A204.1 (cell line): ENCODE measurements around the gene FURIN.
"Not testable (repeated sequence)": the region's sequence is repeated elsewhere in the genome, so short reads cannot be mapped to it uniquely, and the experiment has no call there.

Source experiments
- FAIRE-seq: peaks from 2 replicates; lab custom pipeline; 2012; peaks lifted over from hg19 to GRCh38; lab: Jason Lieb, UNC

Gene FURIN

DNA sequence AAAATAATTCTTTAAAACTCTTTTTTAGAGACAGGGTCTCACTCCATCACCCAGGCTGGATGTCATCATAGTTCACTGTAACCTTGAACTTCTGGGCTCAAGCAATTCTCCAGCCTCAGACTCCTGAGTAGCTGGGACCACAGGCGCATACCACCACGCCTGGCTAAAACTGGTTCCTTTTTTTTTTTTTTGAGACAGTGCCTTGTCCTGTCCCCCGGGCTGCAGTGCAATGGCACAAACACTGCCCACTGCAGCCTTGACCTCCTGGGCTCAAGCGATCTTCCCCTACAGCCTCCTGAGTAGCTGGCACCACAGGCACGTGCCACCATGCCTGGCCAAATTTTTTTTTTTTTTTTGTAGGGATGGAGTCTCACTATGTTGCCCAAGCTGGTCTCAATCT lies 23.7 kb upstream of the FURIN start:
- no peak for FAIRE-seq

DNA sequence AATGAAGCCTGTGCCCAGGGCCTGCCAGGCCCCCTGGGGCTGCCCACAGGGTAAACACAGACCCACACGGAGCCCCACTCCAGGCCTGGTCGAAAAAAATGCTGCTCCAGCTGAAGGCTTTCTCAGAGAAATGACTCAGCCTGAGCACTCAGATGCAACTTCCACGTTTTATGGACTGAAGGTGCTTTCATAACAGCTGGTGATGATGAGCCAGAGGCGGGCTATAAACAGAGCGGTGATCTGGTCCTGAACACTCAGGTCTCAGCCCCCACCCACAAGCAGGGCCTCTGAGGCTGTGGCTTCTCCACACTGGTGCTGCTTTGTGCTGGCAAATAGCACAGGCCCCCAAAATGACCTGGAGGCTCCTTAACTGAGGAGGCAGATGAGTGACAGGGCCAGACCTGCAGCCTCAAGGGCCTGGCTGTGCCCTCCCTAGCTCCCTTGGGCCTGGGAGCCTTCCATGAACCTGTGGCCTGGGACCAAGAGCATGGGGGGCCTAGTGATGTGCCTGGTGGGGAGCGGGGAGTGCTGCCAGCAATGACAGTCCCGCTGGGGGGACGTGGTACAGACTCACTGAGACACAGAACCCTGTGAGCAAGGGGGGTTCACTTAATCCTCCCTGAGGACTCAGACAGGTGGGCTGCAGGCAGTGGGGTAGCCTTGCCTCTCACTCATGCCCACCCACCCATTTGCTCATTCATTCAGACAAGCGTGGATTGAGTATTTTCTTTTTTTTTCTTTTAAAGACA lies 23.0 kb upstream of the FURIN start:
- FAIRE-seq, result no peak

DNA sequence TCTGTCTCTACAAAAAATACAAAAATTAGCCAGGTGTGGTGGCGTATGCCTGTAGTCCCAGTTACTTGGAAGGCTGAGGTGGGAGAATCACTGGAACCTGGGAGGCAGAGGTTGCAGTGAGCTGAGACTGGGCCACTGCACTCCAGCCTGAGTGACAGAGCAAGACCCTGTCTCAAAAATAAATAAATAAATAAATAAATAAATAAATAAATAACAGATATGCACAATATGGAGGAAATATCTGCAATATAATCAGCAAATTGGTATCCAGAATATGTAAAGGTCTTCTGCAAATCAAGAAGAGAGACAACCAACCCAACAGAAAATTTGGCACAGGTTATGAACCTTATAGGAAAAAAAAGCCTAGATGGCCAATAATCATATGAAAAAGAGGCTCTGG lies 19.0 kb upstream of the FURIN start:
- not testable (repeated sequence) for FAIRE-seq

DNA sequence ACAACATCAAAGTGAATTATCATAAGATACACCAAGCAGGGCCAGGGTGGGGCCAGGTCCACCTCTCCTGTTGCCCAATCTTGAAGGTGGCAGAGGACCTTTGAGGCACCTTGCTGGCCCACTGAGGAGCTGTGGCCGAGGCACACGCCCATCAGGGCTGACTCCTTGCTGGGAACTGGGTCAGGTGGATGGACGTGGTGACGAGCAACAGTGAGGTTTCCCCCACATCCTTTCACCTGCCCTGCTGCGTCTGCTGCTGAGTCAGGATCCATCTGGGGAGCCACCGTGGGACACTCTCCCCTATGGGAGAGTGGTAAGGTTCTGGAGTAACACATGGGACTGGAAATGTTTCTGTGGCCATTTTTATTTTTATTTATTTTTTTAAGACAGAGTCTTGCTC lies 17.3 kb upstream of the FURIN start:
- FAIRE-seq, result no peak

DNA sequence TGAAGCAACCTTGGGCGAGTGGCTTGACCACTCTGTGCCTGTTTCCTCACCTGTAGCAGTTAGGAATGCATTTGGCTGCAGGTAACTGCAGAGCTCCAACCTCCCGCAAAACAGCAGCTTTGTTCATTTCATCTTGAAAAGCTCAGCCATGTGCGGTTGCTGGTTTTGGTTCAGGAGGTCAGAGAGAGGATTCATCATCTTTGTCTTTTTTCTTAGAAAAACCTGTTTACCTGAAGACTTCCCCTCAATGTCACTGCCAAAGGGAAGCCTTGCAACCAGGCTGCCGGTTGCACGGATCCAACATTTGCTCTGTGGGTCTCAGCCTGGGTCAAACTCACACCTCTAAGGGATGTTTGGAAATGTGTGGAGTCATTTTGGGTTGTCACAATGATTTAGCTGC lies 16.4 kb upstream of the FURIN start:
- FAIRE-seq, result no peak

DNA sequence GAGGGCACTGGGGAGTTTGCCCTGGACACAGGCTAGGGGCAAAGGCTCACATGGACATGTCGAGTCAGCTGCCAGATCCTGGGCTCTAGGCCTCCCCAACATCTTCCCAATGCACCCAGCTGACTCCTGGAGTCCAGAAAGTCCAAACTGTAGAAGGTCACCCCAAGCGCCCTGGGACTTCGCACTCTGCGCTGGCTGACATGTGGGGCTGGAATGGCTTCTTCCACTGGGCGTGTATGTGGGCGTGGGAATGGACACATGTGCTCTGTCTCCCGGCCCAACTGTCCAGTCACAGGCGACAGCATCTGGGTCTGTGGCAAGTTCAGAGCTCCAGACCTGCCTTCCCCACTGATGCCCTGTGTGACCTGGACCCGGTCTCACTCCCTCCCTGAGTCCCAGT lies 13.2 kb upstream of the FURIN start:
- FAIRE-seq, result no peak

DNA sequence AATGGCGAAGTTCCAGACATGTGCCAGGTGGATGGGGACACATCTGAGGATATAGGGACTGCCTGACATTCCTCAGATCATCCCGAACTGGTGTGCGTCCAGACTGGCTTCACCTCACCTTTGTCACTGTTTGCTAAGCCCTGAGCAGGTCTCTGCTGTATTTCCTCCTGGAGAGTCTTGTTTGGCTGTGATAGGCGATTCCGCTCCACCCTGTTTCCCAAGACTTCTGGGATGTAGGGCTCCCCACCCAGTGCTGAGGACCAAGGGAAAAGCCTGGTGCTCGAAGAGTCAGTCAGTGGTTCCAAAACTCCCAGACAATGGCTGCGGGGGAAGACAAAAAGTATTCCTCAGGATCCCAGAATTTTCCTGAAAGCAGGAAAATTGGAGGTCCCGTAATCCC lies 11.1 kb upstream of the FURIN start:
- no peak for FAIRE-seq

DNA sequence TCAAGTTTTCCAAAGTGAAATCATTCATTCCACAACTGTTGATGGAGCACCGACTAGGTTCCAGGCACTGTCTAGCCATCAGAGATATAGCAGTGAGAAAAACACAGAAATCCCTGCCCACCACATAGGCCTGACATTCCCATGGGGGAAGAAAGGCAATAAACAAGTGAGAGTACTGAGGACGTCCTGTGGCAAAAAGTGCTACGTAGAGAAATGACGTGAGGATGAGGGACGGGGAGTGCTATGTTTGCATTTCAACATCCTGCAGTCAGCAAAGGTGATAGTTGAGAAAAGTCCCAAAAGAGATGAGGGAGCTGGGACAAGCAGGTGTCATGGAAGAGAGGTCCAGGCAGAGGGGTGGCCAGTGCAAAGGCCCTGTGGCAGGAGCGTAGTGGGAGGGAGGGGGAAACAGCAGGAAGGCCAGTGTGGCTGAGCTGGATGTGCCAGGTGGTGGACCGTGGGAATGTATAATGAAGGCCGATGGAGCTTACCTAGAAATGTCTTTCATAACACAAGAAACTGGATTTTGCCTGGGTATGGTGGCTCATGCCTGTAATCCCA lies 10.4 kb upstream of the FURIN start:
- no peak for FAIRE-seq

DNA sequence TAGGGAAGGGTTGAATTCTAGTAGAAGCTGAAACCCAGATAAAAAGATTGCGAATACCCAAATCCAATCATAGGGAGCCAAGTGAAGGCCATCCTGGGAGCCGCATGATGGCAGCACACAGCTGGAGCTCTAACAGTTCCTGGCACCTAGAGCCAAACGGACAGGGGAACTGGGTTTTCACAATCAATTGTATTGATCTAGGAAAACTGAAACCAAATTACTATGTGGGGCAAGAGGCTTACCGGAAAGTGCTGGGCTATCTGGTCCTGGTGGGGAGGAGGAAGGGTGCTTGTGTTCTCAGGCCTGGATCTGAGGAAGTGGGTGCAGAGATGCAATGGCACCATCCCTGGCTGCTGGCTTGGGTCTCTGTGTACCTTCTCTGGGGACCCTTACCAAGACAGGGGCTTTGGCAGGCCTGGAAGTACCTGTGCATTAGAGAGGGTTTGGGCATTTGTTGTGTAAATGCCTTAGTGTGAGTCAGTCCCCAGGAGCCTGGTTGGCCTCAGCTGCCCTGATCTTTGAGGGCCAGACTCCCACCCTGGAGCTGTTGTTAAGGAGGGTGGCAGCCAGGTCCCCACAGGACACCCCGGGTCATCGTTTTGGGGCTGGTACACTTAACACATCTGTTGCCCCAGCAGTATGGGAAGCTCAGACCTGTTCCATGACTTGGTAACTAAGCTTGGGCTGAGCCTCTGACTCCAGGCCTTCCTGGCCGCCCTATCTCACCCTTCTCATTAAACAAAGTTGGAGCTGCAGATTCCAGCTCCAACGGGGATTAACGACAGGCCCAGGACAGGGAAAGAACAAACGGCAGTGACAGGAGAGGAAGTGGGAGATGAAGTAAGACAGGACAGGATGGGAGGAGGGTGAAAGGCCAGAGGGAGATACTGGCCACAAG lies 8.9 kb upstream of the FURIN start:
- no peak for FAIRE-seq

DNA sequence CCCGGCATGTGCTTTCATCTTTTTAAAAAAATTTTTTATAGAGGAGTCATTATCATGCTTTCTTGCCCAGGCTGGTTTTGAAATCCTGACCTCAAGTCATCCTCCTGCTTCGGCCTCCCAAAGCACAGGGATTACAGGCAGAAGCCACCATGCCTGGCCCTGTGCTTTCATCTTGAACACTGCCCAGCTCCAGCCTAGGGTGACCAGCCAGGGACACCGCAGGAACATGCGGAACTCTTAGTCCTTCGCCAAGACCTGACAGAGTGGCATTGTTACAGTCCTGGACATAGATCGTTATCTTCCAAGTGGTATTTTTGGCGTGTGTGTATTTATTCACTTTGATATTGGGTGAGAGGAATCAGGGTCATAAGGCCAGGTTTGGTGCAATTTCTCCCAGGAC lies 7.9 kb upstream of the FURIN start:
- FAIRE-seq, result no peak

DNA sequence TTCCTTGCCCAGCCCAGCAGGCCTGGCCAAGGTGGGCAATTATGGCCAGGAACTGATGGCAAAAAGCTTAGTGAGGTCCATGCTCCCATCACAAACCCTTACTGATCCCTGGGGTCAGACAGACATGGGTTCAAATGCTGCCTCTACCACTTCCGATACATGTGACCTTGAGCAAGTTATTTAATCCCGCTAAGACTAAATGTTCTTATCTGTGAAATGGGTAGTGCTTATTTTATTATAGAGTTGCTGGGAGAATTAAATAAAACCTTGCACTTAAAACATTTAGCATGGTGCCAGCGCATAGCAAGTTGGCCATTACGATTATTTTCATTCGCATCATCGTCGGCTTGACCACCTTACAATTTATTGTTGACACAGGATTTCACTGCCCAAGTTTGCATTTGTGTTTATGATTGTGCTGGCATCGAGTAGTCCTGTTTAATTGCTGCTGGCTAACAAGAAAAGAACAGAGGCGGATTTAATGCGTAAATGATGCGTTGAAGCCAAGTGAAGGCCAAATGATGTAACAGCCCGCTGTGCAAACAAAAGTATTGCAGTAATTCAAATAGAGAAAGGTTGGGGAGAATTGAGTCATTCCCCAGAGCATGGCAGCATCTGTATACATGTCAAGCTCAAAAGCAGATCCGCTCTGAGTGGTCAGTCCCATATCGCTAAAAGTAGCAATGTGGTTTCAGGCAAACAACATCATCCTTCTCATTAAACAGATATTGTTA lies 7.3 kb upstream of the FURIN start:
- FAIRE-seq, result no peak

DNA sequence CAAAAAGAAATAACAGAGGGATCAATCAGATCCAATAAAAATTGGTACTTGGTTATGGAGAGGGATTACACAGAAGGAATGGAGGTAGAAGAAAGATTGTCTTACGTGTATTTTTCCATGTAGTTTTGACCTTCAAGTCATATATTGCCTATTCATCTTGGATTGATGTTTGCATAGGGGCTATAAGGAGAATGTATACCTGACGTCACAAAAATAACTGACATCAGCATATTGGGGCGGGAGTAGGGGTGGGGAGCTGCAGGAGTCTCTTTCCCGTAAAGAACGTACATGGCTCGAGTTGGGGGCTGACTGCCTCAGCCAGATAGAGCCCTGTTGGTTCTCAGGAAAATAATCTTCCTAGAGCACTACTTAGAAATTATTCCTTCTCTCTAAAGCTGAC lies 5.9 kb upstream of the FURIN start:
- no peak for FAIRE-seq

DNA sequence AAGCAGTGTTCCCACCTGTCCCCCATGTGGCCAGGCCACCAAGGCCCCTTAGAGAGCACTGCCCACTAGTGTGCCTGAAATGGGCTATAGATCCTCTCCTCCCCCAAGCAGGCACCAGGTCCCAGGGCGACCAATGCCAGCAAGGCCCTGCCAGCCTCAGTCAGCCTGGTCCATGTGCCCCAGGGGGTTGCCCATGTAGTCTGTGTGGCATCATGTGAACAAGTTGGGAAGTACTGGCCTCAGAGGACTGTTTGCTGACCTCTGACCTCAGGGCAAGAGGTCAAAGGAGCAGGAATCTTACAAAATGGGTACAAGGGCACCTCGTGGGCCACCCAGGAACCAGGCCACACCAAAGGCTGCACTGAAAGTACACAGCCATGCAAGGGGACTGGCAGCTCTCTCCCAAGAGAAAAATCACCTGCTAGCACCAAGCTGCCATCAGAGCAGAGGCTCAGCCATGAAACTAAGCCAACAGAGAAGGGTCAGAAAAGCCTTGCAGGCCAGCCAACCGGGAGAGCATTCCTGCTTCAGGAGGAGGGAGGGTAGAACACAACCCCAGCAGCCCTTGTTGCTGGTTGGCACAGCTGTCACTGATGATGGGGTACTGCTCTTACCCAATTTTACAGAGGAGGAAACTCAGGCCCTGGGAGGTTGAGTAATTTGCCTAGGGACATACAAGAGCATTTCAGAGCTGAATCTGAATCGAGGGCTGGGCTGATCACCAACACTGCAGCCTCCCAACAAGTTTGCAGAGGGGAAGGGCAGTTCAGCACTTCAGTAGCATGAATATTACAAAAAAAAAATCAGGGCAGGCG lies 5.2 kb upstream of the FURIN start:
- FAIRE-seq, result no peak

DNA sequence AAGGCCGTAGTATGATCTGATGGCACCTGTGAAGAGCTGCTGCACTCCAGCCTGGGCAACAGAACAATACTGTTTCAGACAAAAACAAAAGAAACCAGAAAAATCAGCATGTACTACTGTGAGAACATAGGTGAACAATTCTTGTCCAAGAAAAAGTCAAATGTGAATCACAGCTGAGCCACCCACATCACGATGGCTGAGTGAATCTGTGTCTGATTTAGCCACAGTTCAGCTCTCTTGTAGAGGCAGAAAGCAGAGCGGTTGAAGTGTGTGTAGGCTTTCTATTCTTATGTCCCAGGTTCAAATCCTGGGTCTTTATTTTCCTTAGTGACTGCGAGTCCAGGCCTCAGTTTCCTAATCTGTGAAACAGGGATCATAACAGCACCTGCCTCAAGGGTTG lies 4.4 kb upstream of the FURIN start:
- FAIRE-seq, result no peak

DNA sequence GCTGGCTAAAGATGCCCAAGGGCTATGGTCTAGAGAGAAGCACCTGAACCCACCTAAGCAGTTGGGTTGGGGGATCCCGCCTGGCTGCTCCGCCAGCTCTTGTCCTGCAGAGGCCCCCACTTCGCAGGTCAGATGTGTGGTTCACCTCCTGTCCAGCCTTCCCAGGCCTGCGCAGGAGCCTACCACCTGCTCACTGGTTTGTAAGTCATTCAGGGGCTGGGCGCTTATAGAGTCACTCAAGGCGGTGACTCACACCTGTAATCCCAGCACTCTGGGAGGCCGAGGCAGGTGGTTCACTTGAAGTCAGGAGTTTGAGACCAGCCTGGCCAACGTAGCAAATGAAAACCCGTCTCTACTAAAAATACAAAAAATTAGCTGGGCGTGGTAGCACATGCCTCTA lies 3.9 kb upstream of the FURIN start:
- FAIRE-seq, result no peak

DNA sequence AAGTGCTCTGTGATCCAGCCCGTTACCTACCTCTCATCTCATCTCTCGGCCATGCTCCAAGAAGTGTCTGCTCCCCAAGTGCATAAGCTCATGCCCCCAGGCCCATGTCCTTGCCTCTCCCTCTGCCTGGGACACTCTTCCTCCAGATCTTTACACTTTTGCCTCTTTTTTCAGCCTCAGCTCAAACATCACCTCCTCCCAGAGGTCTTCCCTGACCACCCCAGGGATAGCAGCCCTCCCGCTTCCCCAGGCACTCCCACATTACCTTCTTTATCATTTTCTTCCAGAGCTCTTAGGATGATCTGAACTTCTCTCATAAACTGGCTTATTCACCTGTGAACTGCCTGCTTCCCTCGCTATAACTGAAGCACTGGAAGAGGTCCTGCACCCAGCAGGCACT lies 2.7 kb upstream of the FURIN start:
- no peak for FAIRE-seq

DNA sequence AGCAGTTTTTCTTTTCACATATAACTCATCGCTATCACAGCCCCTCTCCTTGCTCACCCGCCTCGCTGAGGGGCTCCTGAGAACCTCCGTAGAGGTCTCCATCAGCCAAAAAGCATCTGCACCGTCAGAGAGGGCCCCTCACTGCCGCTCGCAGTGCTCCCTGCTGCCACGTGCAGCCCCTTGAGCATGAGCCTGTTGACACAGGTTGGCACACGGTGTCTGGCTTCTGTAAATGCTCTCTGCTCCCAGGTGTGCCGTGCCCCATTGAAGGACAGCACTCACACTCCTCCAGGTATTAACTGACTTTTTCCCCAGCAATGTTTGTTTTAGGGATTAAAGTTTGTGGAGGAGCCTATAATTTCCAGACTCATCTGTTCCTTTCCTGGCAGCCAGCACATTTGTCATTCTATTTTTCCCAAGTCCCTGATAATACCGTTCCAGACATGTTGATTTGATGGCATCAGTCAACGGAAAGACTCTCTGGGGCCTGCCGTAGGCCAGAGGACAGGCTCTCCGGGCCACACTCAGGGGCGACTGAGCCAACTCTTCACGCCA lies 2.1 kb upstream of the FURIN start:
- FAIRE-seq, result no peak

DNA sequence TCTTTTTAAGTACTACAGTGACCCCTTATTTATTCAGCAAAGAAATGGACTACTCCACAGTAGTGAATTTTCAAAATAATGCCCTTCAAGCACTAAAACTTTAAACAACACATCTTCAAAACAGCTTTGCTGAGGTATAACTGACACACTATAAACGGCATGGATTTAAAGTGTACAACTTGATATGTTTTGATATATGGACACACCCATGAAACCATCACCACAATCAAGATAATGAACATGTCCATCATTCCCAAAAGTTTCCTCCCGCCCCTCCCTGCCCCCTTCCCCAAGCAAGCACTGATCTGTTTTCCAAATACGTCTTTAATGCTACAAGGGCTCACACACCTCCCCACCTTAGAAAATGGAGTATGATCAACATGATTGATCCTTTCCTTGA lies 1.6 kb upstream of the FURIN start:
- no peak for FAIRE-seq

DNA sequence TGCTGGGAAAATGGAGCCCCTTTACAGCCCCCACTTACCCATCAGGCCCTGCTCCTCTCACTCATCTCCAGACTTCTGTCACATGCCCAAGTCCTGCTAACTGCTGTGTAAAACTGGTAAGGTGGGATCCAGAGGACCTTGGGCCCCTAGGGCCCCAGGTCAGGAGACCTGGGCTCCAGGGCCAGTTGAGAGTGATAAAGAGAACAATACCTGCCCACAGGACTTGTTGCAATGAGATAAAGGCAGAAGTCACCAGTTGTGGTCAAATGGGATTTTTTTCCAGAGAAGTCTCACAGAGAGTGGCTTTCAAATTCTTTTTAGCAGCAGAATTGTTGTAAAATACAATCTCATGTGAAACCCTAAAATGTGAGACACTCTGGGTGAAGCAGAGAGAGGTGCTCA lies 753 bp downstream of the FURIN start:
- no peak for FAIRE-seq

DNA sequence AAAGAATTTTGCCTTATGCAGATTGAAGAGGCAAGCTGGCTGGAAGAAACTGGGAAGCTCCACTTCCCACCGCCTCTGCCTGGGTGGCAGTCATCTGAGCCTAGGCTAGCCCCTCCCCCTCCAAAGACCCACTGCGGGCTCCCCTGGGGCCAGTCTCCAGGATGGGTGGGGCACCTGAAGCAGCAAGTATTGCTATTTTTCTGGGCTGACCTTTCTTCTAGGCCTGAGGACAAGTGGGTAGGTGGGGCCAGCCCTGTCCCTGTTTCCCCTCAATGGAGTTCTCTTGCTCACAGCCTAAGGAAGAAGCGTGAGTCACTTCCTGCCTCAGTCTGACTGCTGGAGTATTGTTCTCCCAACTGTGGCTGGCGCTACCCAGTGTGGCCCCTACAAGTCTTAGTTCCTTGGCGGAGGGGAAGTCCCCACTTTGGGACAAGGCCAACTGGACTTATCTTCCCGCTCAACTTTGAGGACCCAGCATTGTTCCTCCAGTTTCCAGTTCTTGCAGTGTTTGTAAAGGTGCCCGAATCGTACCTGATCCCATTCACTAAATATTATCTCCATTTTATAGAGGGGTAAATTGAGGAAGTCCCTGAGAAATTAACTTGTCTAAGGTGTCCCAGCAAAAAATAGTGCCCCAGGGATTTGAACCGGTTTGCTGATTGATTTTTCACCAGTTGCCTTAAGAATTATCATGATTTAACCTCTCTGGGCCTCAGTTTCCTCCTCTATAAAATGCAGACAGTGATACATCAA lies 1.4 kb downstream of the FURIN start:
- FAIRE-seq, result no peak
